Vagina (tissue), 2 donors: ENCODE results near the gene RBM12. TPM values are rescaled to one million over a fixed set of nuclear protein-coding genes. Genes with fewer than 3 reads are reported as not detected.
A peak's percentile ranks its signal among the peaks of the same experiment; 100 is the strongest.
"Not testable (repeated sequence)": the region's sequence is repeated elsewhere in the genome, so short reads cannot be mapped to it uniquely, and the experiment has no call there.

Source experiments
- DNase-seq, 2 donors: peaks; one replicate each; pipeline ENCODE4 v3.0.0-alpha.2; 2017; ENCODE audit errors: extremely low spot score in 2 of 2
- H3K27ac ChIP-seq: fragments of 200-600 bp; sonication (generic); one replicate; pipeline ENCODE4 v1.5.1; 2019
- H3K27me3 ChIP-seq: fragments of 200-600 bp; sonication (generic); one replicate; pipeline ENCODE4 v1.5.1; 2019
- H3K36me3 ChIP-seq, 2 donors: fragments of 200-600 bp; sonication (generic); one replicate each; pipeline ENCODE4 v1.5.1; 2017 to 2019
- H3K4me1 ChIP-seq: fragments of 200-600 bp; sonication (generic); one replicate; pipeline ENCODE4 v1.5.1; 2019
- H3K4me3 ChIP-seq, 2 donors: fragments of 200-600 bp; sonication (generic); 1 replicate in 1 of 2; 2 replicates in 1 of 2; pipeline ENCODE4 v1.5.1; 2016 to 2019
- H3K9me3 ChIP-seq: fragments of 200-600 bp; sonication (generic); one replicate; pipeline ENCODE4 v1.5.1; 2019
- CTCF ChIP-seq, 3 experiments: fragments of 450-650 bp in 2 of 3; fragments of 200-600 bp in 1 of 3; sonication (generic) in 1 of 3; IDR thresholded peaks; one replicate each; pipeline ENCODE4 v1.5.1; 2017 to 2019; ENCODE audit warnings: antibody characterized with exemption in 3 of 3, mild to moderate bottlenecking in 2 of 3, moderate library complexity in 2 of 3
- POLR2A ChIP-seq, 2 donors: fragments of 450-650 bp; IDR thresholded peaks; one replicate each; pipeline ENCODE4 v1.6.1; 2017; ENCODE audit warnings: antibody characterized with exemption in 2 of 2, mild to moderate bottlenecking in 2 of 2, moderate library complexity in 2 of 2
- POLR2AphosphoS5 ChIP-seq, 2 donors: sonication (generic); formaldehyde crosslinking; IDR thresholded peaks; one replicate each; pipeline ENCODE4 v1.9.0; 2017; ENCODE audit warnings: antibody characterized with exemption in 2 of 2, mild to moderate bottlenecking in 2 of 2, low read depth in 1 of 2; ENCODE audit not compliant: insufficient read depth in 1 of 2
- intact Hi-C: fragments of 100-400 bp; cut with DNase I; formaldehyde crosslinking; loops from one replicate; pipeline ENCODE4 v1.15.1; 2023
- total RNA-seq: library from RNA; depleted of rRNA; stranded (reverse); fragments of >200 nt; gene quantifications from one replicate; pipeline ENCODE4 v1.2.3, GENCODE V29; 2016

Gene RBM12, protein sequence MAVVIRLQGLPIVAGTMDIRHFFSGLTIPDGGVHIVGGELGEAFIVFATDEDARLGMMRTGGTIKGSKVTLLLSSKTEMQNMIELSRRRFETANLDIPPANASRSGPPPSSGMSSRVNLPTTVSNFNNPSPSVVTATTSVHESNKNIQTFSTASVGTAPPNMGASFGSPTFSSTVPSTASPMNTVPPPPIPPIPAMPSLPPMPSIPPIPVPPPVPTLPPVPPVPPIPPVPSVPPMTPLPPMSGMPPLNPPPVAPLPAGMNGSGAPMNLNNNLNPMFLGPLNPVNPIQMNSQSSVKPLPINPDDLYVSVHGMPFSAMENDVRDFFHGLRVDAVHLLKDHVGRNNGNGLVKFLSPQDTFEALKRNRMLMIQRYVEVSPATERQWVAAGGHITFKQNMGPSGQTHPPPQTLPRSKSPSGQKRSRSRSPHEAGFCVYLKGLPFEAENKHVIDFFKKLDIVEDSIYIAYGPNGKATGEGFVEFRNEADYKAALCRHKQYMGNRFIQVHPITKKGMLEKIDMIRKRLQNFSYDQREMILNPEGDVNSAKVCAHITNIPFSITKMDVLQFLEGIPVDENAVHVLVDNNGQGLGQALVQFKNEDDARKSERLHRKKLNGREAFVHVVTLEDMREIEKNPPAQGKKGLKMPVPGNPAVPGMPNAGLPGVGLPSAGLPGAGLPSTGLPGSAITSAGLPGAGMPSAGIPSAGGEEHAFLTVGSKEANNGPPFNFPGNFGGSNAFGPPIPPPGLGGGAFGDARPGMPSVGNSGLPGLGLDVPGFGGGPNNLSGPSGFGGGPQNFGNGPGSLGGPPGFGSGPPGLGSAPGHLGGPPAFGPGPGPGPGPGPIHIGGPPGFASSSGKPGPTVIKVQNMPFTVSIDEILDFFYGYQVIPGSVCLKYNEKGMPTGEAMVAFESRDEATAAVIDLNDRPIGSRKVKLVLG
- 26.8 TPM for total RNA-seq

DNA sequence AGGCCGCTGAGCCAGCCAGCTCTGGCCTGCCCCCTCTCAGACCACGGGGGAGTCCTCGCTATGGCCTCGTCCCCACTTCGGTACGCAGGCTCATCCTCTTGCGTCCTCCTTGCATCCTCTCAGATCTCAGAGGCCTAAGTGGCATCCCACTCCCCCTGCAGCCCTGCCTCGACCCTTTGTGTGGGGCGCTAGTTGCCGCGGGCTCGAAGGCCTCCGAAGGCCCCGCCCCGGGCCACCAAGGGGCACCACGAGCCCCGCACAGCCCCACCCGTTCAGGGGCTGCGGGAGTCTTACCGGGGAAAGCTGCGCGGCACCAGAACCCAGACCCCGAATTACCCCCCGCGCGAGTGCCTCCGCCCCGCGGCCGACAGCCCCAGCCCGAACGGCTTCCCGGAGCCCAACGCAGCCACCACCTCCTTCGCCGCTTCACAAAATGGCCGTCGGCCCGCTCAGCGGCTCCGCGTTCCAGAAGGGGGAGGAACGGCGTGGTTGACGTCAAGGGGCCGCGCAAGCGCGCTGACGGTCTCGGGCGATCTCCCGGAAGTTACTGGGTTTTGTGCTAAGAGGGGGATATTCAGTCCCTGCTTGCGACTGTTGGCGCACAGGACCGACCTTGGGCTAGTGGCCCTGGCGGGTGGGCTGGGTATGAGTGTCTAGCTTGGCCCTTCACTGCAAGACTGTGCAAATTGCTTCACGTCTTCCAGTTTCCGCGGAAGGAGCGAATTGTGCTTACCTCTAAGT is at the start of gene RBM12, which contains the start of gene CPNE1:
TSS of gene RBM12 (minus strand) at position 435 of the 741 bp plus-strand sequence. CDS start 9,578 bp downstream, outside the sequence.
TSS of gene CPNE1 (minus strand) at position 435 of the 741 bp plus-strand sequence. CDS start 31,977 bp downstream, outside the sequence.
- H3K4me3 ChIP-seq: peak within 1 kb of the TSS; percentile 89 to 96
- intact Hi-C loops: loop anchor here (5.0 kb wide), 1 partner anchor 47 kb away; the partner anchor contains the start of gene SPAG4
- H3K27ac ChIP-seq: peak within 1 kb of the TSS; percentile 100
- no peaks in the 10 kb centered on the region for H3K27me3 ChIP-seq
- peaks cover 43% of the 10 kb centered on the region for H3K4me1 ChIP-seq
- TF ChIP-seq CTCF (IDR thresholded peaks at IDR 0.05) (no peak), POLR2A (IDR thresholded peaks at IDR 0.05) (peak in 1 of 2 donors; percentile 95), POLR2AphosphoS5 (IDR thresholded peaks at IDR 0.05; ENCODE audit: insufficient read depth in 1 of 2, low read depth in 1 of 2) (peak; percentile 96 to 100)
- H3K9me3 ChIP-seq: no peaks in the 10 kb centered on the region
- peaks cover 0 to 15% of the 10 kb centered on the region in 2 donors for H3K36me3 ChIP-seq
- DNase-seq: peak in 1 of 2 donors; percentile 93

DNA sequence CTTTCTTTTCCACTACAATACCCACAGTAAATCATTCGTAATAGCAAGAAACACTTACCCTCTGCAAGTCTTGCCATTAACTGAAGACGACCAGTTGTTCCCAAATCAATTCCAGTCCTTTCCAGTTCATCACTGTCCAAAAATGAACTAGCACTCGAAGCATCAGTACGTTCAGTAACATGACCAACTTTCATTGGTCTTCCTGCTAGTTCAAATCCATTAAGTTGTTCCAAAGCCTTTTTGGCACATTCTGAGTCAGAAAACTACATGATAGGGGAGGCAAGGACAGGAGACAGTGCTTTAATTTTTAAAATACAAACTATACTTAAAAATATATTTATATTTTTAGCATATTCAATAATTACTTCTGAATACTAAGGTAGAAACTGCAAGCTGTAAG is 49.4 kb upstream of the RBM12 start:
- Histone ChIP-seq H3K27me3 (no peaks in the 10 kb centered on the region), H3K4me1 (peaks cover 38% of the 10 kb centered on the region), H3K9me3 (no peaks in the 10 kb centered on the region), H3K4me3 (no peak overlapping the region), H3K36me3 (peaks cover 5 to 97% of the 10 kb centered on the region in 2 donors), H3K27ac (no peak overlapping the region)
- no peak for TF ChIP-seq POLR2AphosphoS5 (IDR thresholded peaks at IDR 0.05; ENCODE audit: insufficient read depth in 1 of 2, low read depth in 1 of 2)
- TF ChIP-seq POLR2A (IDR thresholded peaks at IDR 0.05): no peak
- no peak for TF ChIP-seq CTCF (IDR thresholded peaks at IDR 0.05)
- intact Hi-C loops: no loop called here
- DNase-seq: no peak

- DNase-seq, H3K27me3 ChIP-seq, intact Hi-C loops, H3K27ac ChIP-seq, H3K9me3 ChIP-seq, H3K4me3 ChIP-seq: not testable (repeated sequence)
- Histone ChIP-seq H3K36me3 (peaks cover 5 to 98% of the 10 kb centered on the region in 2 donors), H3K4me1 (peaks cover 34% of the 10 kb centered on the region)
Observed at GRCh38 chr20:35713120-35713519, 48.4 kb upstream of the RBM12 start.

GRCh38 chr20:35711588-35712209 is 47.0 kb upstream of the RBM12 start:
- H3K4me3 ChIP-seq: no peak overlapping the region
- peaks cover 5 to 95% of the 10 kb centered on the region in 2 donors for H3K36me3 ChIP-seq
- no peaks in the 10 kb centered on the region for H3K27me3 ChIP-seq
- H3K27ac ChIP-seq: no peak overlapping the region
- TF ChIP-seq POLR2A (IDR thresholded peaks at IDR 0.05) (no peak), POLR2AphosphoS5 (IDR thresholded peaks at IDR 0.05; ENCODE audit: insufficient read depth in 1 of 2, low read depth in 1 of 2) (no peak), CTCF (IDR thresholded peaks at IDR 0.05) (no peak)
- peaks cover 40% of the 10 kb centered on the region for H3K4me1 ChIP-seq
- no peaks in the 10 kb centered on the region for H3K9me3 ChIP-seq
- DNase-seq: no peak
- intact Hi-C loops: no loop called here
